BJ (cell line): Measurements from ENCODE around the gene UTY. TPM values are rescaled to one million over a fixed set of nuclear protein-coding genes. Genes with fewer than 3 reads are reported as not detected.

Experiments used
- CTCF ChIA-PET: fragments of 350-600 bp; formaldehyde crosslinking; extraction: SDS; loops from one replicate; lab custom pipeline; 2021; ENCODE audit warnings: antibody characterized with exemption, inconsistent platforms; lab: Yijun Ruan, JAX
- POLR2A ChIA-PET: fragments of 300-600 bp; sonication (Branson Sonifier 250); formaldehyde crosslinking; extraction: SDS; loops from one replicate; lab custom pipeline; 2021; ENCODE audit warnings: antibody characterized with exemption; lab: Charles Lee
- DNase-seq: peaks from one replicate; pipeline ENCODE4 v3.0.0-alpha.2; 2011; ENCODE audit warnings: low read depth
- H3K27me3 ChIP-seq: 2 replicates; pipeline ENCODE4 v1.6.0; 2011; ENCODE audit warnings: low read length; ENCODE audit not compliant: control insufficient read depth, insufficient read depth
- H3K36me3 ChIP-seq: 2 replicates; pipeline ENCODE4 v1.5.1; 2011; ENCODE audit warnings: low read length; ENCODE audit not compliant: control insufficient read depth, insufficient read depth
- H3K4me3 ChIP-seq: 2 replicates; pipeline ENCODE4 v1.5.1; 2011; ENCODE audit warnings: low read depth, mild to moderate bottlenecking, control low read depth, low read length
- CTCF ChIP-seq: IDR thresholded peaks from 2 replicates; pipeline ENCODE4 v1.5.1; 2011; ENCODE audit warnings: low read depth, mild to moderate bottlenecking, control low read depth, inconsistent platforms, low read length, moderate library complexity; ENCODE audit not compliant: insufficient read depth
- polyA plus RNA-seq: library from polyadenylated mRNA; depleted of rRNA; stranded (reverse); fragments of >200 nt; gene quantifications from 2 replicates; pipeline ENCODE4 v1.2.3, GENCODE V29; 2011

Gene UTY
- polyA plus RNA-seq, 1 experiment = 5.8 TPM

GRCh38 chrY:13312966-13313365 is 166.9 kb downstream of the UTY start:
- TF ChIP-seq CTCF = no peak
- no peak overlapping the region for H3K4me3 ChIP-seq
- H3K36me3 ChIP-seq = no peaks in the 10 kb centered on the region
- H3K27me3 ChIP-seq = no peaks in the 10 kb centered on the region
- ChIA-PET CTCF (no interaction called here), POLR2A (no interaction called here)
- DNase-seq = no peak

- Histone ChIP-seq H3K27me3 (no peaks in the 10 kb centered on the region), H3K4me3 (no peak overlapping the region), H3K36me3 (no peaks in the 10 kb centered on the region)
- CTCF ChIA-PET = no interaction called here
- POLR2A ChIA-PET = no interaction called here
- no peak for DNase-seq
- TF ChIP-seq CTCF = no peak
Observed at GRCh38 chrY:13307959-13308358, 171.9 kb downstream of the UTY start.

GRCh38 chrY:13300795-13301194 is 179.0 kb downstream of the UTY start:
- no peaks in the 10 kb centered on the region for H3K27me3 ChIP-seq
- TF ChIP-seq CTCF = no peak
- POLR2A ChIA-PET = interaction anchor here (0.7 kb wide), 1 partner anchor 15 kb away, joined by 3 read pairs; no protein-coding TSS in a partner anchor
- no peak for DNase-seq
- no peak overlapping the region for H3K4me3 ChIP-seq
- H3K36me3 ChIP-seq = no peaks in the 10 kb centered on the region
- CTCF ChIA-PET = no interaction called here

GRCh38 chrY:13299411-13299810 is 180.4 kb downstream of the UTY start:
- Histone ChIP-seq H3K27me3 (no peaks in the 10 kb centered on the region), H3K36me3 (no peaks in the 10 kb centered on the region), H3K4me3 (no peak overlapping the region)
- TF ChIP-seq CTCF = no peak
- ChIA-PET POLR2A (no interaction called here), CTCF (interaction anchor here (0.6 to 0.9 kb wide), 2 partner anchors 8 to 33 kb away, joined by 3 read pairs; no protein-coding TSS in a partner anchor)
- no peak for DNase-seq

- CTCF ChIA-PET = no interaction called here
- POLR2A ChIA-PET = no interaction called here
Observed at GRCh38 chrY:13296176-13296890, 183.5 kb downstream of the UTY start.

More at GRCh38 chrY:13296176-13296890, 183.5 kb downstream of the UTY start:
- Histone ChIP-seq H3K4me3 (no peak overlapping the region), H3K36me3 (no peaks in the 10 kb centered on the region), H3K27me3 (no peaks in the 10 kb centered on the region)
- no peak for TF ChIP-seq CTCF
- DNase-seq = no peak
